H9 (cell line): ENCODE measurements around the gene SH2D2A. TPM values are rescaled to one million over a fixed set of nuclear protein-coding genes. Genes with fewer than 3 reads are reported as not detected.

Experiments
- DNase-seq: peaks from one replicate; pipeline ENCODE4 v3.0.0-alpha.2; 2017
- H2AFZ ChIP-seq: one replicate; pipeline ENCODE4 v1.6.1; 2013; ENCODE audit warnings: mild to moderate bottlenecking, low read length, control low read depth, moderate library complexity
- H2AK5ac ChIP-seq: 2 replicates; pipeline ENCODE4 v1.6.1; 2013; ENCODE audit warnings: low read length, control low read depth, mixed read lengths; ENCODE audit not compliant: insufficient read length
- H2BK120ac ChIP-seq: one replicate; pipeline ENCODE4 v1.6.1; 2013; ENCODE audit warnings: low read depth, mild to moderate bottlenecking, low read length, control low read depth, inconsistent platforms; ENCODE audit not compliant: poor library complexity, severe bottlenecking
- H2BK12ac ChIP-seq: 2 replicates; pipeline ENCODE4 v1.6.1; 2013; ENCODE audit warnings: low read length, control low read depth, mixed read lengths, low read depth; ENCODE audit not compliant: insufficient read length
- H2BK15ac ChIP-seq: 2 replicates; pipeline ENCODE4 v1.6.1; 2013; ENCODE audit warnings: low read depth, low read length, control low read depth
- H2BK20ac ChIP-seq: one replicate; pipeline ENCODE4 v1.6.1; 2013; ENCODE audit warnings: low read depth, mild to moderate bottlenecking, low read length, control low read depth, inconsistent platforms; ENCODE audit not compliant: poor library complexity, severe bottlenecking
- H2BK5ac ChIP-seq: 2 replicates; pipeline ENCODE4 v1.6.1; 2013; ENCODE audit warnings: low read length, control low read depth, mixed read lengths; ENCODE audit not compliant: insufficient read length
- H3K14ac ChIP-seq: 2 replicates; pipeline ENCODE4 v1.6.1; 2013; ENCODE audit warnings: low read length, control low read depth; ENCODE audit not compliant: insufficient read depth
- H3K18ac ChIP-seq: 2 replicates; pipeline ENCODE4 v1.6.1; 2013; ENCODE audit warnings: low read depth, mild to moderate bottlenecking, mixed read lengths, low read length, control low read depth; ENCODE audit not compliant: insufficient read length
- H3K23ac ChIP-seq: 2 replicates; pipeline ENCODE4 v1.6.1; 2013; ENCODE audit warnings: low read length, control low read depth, mixed read lengths, low read depth; ENCODE audit not compliant: insufficient read length
- H3K23me2 ChIP-seq: 2 replicates; pipeline ENCODE4 v1.6.1; 2013; ENCODE audit warnings: low read depth, mild to moderate bottlenecking, mixed read lengths, low read length, control low read depth; ENCODE audit not compliant: insufficient read length, poor library complexity, severe bottlenecking
- H3K27ac ChIP-seq: 2 replicates; pipeline ENCODE4 v1.5.1; 2013; ENCODE audit warnings: low read length, control low read depth, mixed read lengths, low read depth; ENCODE audit not compliant: insufficient read length
- H3K27me3 ChIP-seq: 2 replicates; pipeline ENCODE4 v1.6.1; 2013; ENCODE audit warnings: low read length, control low read depth, inconsistent platforms; ENCODE audit not compliant: insufficient read depth
- H3K4ac ChIP-seq: 2 replicates; pipeline ENCODE4 v1.6.1; 2013; ENCODE audit warnings: low read depth, mild to moderate bottlenecking, control low read depth, inconsistent platforms, low read length, moderate library complexity
- H3K4me1 ChIP-seq: 2 replicates; pipeline ENCODE4 v1.6.1; 2013; ENCODE audit warnings: low read length, control low read depth, inconsistent platforms; ENCODE audit not compliant: insufficient read depth
- H3K4me2 ChIP-seq: 2 replicates; pipeline ENCODE4 v1.6.1; 2013; ENCODE audit warnings: low read length, control low read depth, mixed read lengths; ENCODE audit not compliant: insufficient read length, insufficient read depth
- H3K56ac ChIP-seq: 2 replicates; pipeline ENCODE4 v1.6.1; 2013; ENCODE audit warnings: low read depth, mild to moderate bottlenecking, mixed read lengths, low read length, control low read depth; ENCODE audit not compliant: insufficient read length
- H3K79me1 ChIP-seq: 2 replicates; pipeline ENCODE4 v1.6.1; 2013; ENCODE audit warnings: low read depth, mild to moderate bottlenecking, moderate library complexity, low read length, control low read depth, inconsistent platforms; ENCODE audit not compliant: insufficient read depth, poor library complexity, severe bottlenecking
- H3K79me2 ChIP-seq: 2 replicates; pipeline ENCODE4 v1.6.1; 2013; ENCODE audit warnings: low read length, control low read depth, inconsistent platforms; ENCODE audit not compliant: insufficient read depth
- H3K9ac ChIP-seq: 2 replicates; pipeline ENCODE4 v1.6.1; 2013; ENCODE audit warnings: low read length, control low read depth, mixed read lengths; ENCODE audit not compliant: insufficient read length; ENCODE audit errors: extremely low read depth
- H3K9me3 ChIP-seq: one replicate; pipeline ENCODE4 v1.6.1; 2013; ENCODE audit warnings: low read depth, low read length, inconsistent platforms; ENCODE audit not compliant: control insufficient read depth
- H3T11ph ChIP-seq: one replicate; pipeline ENCODE4 v1.6.1; 2013; ENCODE audit warnings: mild to moderate bottlenecking, low read length, control low read depth, inconsistent platforms
- H4K20me1 ChIP-seq: one replicate; pipeline ENCODE4 v1.6.1; 2013; ENCODE audit not compliant: control insufficient read depth, insufficient read length, insufficient read depth
- H4K5ac ChIP-seq: 2 replicates; pipeline ENCODE4 v1.6.1; 2013; ENCODE audit warnings: low read depth, mild to moderate bottlenecking, mixed read lengths, low read length, control low read depth; ENCODE audit not compliant: insufficient read length
- H4K8ac ChIP-seq: replicated peaks from 2 replicates; pipeline ENCODE4 v1.6.1; 2013; ENCODE audit warnings: low read length, control low read depth, mixed read lengths, low read depth; ENCODE audit not compliant: insufficient read length
- H4K91ac ChIP-seq: 2 replicates; pipeline ENCODE4 v1.6.1; 2013; ENCODE audit warnings: low read depth, mild to moderate bottlenecking, moderate library complexity, mixed read lengths, low read length, control low read depth; ENCODE audit not compliant: insufficient read length
- H3K27ac Mint-ChIP-seq, 3 experiments: 2 replicates in 2 of 3; 3 replicates in 1 of 3; pipeline ENCODE4 v1.8.0; 2020 to 2021; ENCODE audit warnings: mixed read lengths in 3 of 3, mild to moderate bottlenecking in 1 of 3, moderate library complexity in 1 of 3
- H3K27me3 Mint-ChIP-seq: 2 replicates; pipeline ENCODE4 v1.8.0; 2021; ENCODE audit warnings: low read depth, mild to moderate bottlenecking, moderate library complexity, mixed read lengths
- H3K36me3 Mint-ChIP-seq, 3 experiments: 2 replicates in 2 of 3; 3 replicates in 1 of 3; pipeline ENCODE4 v1.8.0; 2020 to 2021; ENCODE audit warnings: low read depth in 3 of 3, mixed read lengths in 3 of 3; ENCODE audit not compliant: insufficient read depth in 1 of 3
- H3K4me1 Mint-ChIP-seq, 2 experiments: 2 replicates each; pipeline ENCODE4 v1.8.0; 2020; ENCODE audit warnings: mixed read lengths in 2 of 2
- H3K4me3 Mint-ChIP-seq, 2 experiments: 2 replicates in 1 of 2; 3 replicates in 1 of 2; pipeline ENCODE4 v1.8.0; 2020 to 2021; ENCODE audit warnings: mild to moderate bottlenecking in 2 of 2, mixed read lengths in 2 of 2, moderate library complexity in 1 of 2
- H3K9me3 Mint-ChIP-seq, 2 experiments: 2 replicates in 1 of 2; 3 replicates in 1 of 2; pipeline ENCODE4 v1.8.0; 2020; ENCODE audit warnings: mild to moderate bottlenecking in 2 of 2, mixed read lengths in 2 of 2, moderate library complexity in 1 of 2
- CTCF ChIP-seq: fragments of 200-600 bp; sonication (generic); conservative IDR thresholded peaks from 3 replicates; pipeline ENCODE4 v1.8.0; 2021; ENCODE audit warnings: antibody characterized with exemption, mild to moderate bottlenecking
- WGBS: extraction: QIAGEN DNeasy Blood & Tissue Kit; methylation state at CpG from one replicate; pipeline ENCODE4 v1.1.7; 2013; ENCODE audit warnings: missing lambda C conversion rate, low lambda C conversion rate, mixed read lengths; ENCODE audit not compliant: insufficient read length; ENCODE audit errors: extremely low coverage; 5-methylcytosine and 5-hydroxymethylcytosine counted together
- total RNA-seq: library from RNA; stranded (reverse); gene quantifications from 2 replicates; pipeline ENCODE4 v1.2.1, GENCODE V29; 2021

SH2D2A gene
- total RNA-seq, 1 experiment from 2014 or later = 2.0 TPM

- no peaks in the 10 kb centered on the region for H4K20me1 ChIP-seq
- H2AK5ac ChIP-seq = no peak overlapping the region
- H3K79me1 ChIP-seq = peaks cover 19% of the 10 kb centered on the region
- no peaks in the 10 kb centered on the region for H3K4me1 ChIP-seq
- Mint-ChIP-seq H3K9me3 (no peaks in the 10 kb centered on the region), H3K4me1 (peaks cover 0 to 7% of the 10 kb centered on the region in 2 experiments; a peak in 2 of 4 replicates), H3K36me3 (peaks cover 3 to 25% (median 15%) of the 10 kb centered on the region in 3 experiments; a peak in 6 of 7 replicates), H3K27me3 (no peaks in the 10 kb centered on the region), H3K27ac (0 out of 7 replicates have a peak overlapping the region, but pooled peaks of 1 of the 3 experiments have one; percentile 1), H3K4me3 (no peak overlapping the region)
- H2BK5ac ChIP-seq = no peak overlapping the region
- H4K5ac ChIP-seq = no peak overlapping the region
- no peak overlapping the region for H3K18ac ChIP-seq
- H3K9ac ChIP-seq = no peak overlapping the region
- H2BK120ac ChIP-seq = no peak overlapping the region
- no peak overlapping the region for H3K14ac ChIP-seq
- H3K27me3 ChIP-seq = no peaks in the 10 kb centered on the region
- no peak overlapping the region for H4K8ac ChIP-seq
- H2BK20ac ChIP-seq = no peak overlapping the region
- peaks cover 22% of the 10 kb centered on the region; the same call in 1 of the 2 replicates for H3K79me2 ChIP-seq
- no peak overlapping the region for H3K56ac ChIP-seq
- H3K23me2 ChIP-seq = no peaks in the 10 kb centered on the region
- H4K91ac ChIP-seq = no peak overlapping the region
- H3K4ac ChIP-seq = no peak overlapping the region
- no peaks in the 10 kb centered on the region for H3K9me3 ChIP-seq
- DNase-seq = no peak
- no peak overlapping the region for H3K23ac ChIP-seq
- H3K27ac ChIP-seq = no peak overlapping the region
- WGBS = no CpG with 5 or more reads among the region's 4 CpGs
- no peak overlapping the region for H2AFZ ChIP-seq
- no peak overlapping the region for H3K4me2 ChIP-seq
- no peak overlapping the region for H2BK12ac ChIP-seq
- H2BK15ac ChIP-seq = no peak overlapping the region
- no peak overlapping the region for H3T11ph ChIP-seq
- no peak for TF ChIP-seq CTCF
Observed at GRCh38 chr1:156776942-156777341, 39.7 kb downstream of the SH2D2A start.
